Naive thymus-derived CD4-positive, alpha-beta T cell (primary cell): ENCODE data around the gene ARHGAP19. TPM values are rescaled to one million over a fixed set of nuclear protein-coding genes. Genes with fewer than 3 reads are reported as not detected.
A peak's percentile ranks its signal among the peaks of the same experiment; 100 is the strongest.

ENCODE experiments used
- ATAC-seq: fragments of 150-1000 bp; cut with Tn5 transposase; 2 replicates; pipeline ENCODE4 v1.10.0; 2021; ENCODE audit warnings: mild to moderate bottlenecking, moderate library complexity
- CTCF ChIA-PET: fragments of 350-600 bp; sonication (Branson Sonifier 250); formaldehyde crosslinking; loops from one replicate; lab custom pipeline; 2021; ENCODE audit warnings: antibody characterized with exemption; lab: Charles Lee
- POLR2A ChIA-PET: fragments of 350-600 bp; sonication (Branson Sonifier 250); formaldehyde crosslinking; loops from one replicate; lab custom pipeline; 2021; ENCODE audit warnings: antibody characterized with exemption, inconsistent platforms; lab: Charles Lee
- DNase-seq, 9 donors: peaks; one replicate each; pipeline versions ENCODE4 v3.0.0 to v3.0.0-alpha.2; 2020 to 2022; ENCODE audit warnings: mixed read lengths in 1 of 9
- H3K27ac ChIP-seq: one replicate; pipeline ENCODE4 v1.7.0; 2013; ENCODE audit warnings: mild to moderate bottlenecking, low read depth, low read length, moderate library complexity
- H3K27me3 ChIP-seq, 2 donors: one replicate each; pipeline ENCODE4 v1.7.0; 2013; ENCODE audit warnings: low read length in 2 of 2, mild to moderate bottlenecking in 2 of 2, moderate library complexity in 2 of 2; ENCODE audit not compliant: control insufficient read depth in 2 of 2, insufficient read depth in 2 of 2
- H3K36me3 ChIP-seq, 3 experiments: 1 replicate in 2 of 3; 2 replicates in 1 of 3; pipeline ENCODE4 v1.7.0; 2013; ENCODE audit warnings: low read length in 3 of 3, mild to moderate bottlenecking in 3 of 3, moderate library complexity in 1 of 3; ENCODE audit not compliant: insufficient read depth in 3 of 3, control insufficient read depth in 2 of 3
- H3K4me1 ChIP-seq, 2 donors: one replicate each; pipeline ENCODE4 v1.7.0; 2013; ENCODE audit warnings: low read length in 2 of 2, mild to moderate bottlenecking in 2 of 2, moderate library complexity in 1 of 2; ENCODE audit not compliant: control insufficient read depth in 2 of 2, insufficient read depth in 2 of 2
- H3K4me3 ChIP-seq: 2 replicates; pipeline ENCODE4 v1.7.0; 2013; ENCODE audit warnings: mild to moderate bottlenecking, low read length
- H3K9me3 ChIP-seq, 3 experiments: 1 replicate in 2 of 3; 2 replicates in 1 of 3; pipeline ENCODE4 v1.7.0; 2013; ENCODE audit warnings: low read length in 3 of 3; ENCODE audit not compliant: control insufficient read depth in 2 of 3
- H3K27ac Mint-ChIP-seq, 9 donors: one replicate each; pipeline ENCODE4 v1.8.0; 2020 to 2022; ENCODE audit warnings: mixed read lengths in 9 of 9, mild to moderate bottlenecking in 8 of 9, moderate library complexity in 5 of 9, inconsistent platforms in 2 of 9
- H3K27me3 Mint-ChIP-seq, 5 donors: one replicate each; pipeline ENCODE4 v1.8.0; 2021 to 2022; ENCODE audit warnings: mixed read lengths in 5 of 5, mild to moderate bottlenecking in 1 of 5
- H3K36me3 Mint-ChIP-seq, 5 donors: one replicate each; pipeline ENCODE4 v1.8.0; 2020 to 2022; ENCODE audit warnings: mixed read lengths in 5 of 5, mild to moderate bottlenecking in 3 of 5, inconsistent platforms in 1 of 5
- H3K4me1 Mint-ChIP-seq, 7 donors: one replicate each; pipeline ENCODE4 v1.8.0; 2020 to 2022; ENCODE audit warnings: mixed read lengths in 7 of 7, mild to moderate bottlenecking in 3 of 7, inconsistent platforms in 1 of 7
- H3K4me3 Mint-ChIP-seq, 10 donors: one replicate each; pipeline ENCODE4 v1.8.0; 2020 to 2022; ENCODE audit warnings: mild to moderate bottlenecking in 10 of 10, mixed read lengths in 10 of 10, moderate library complexity in 6 of 10, inconsistent platforms in 2 of 10
- H3K9me3 Mint-ChIP-seq, 11 donors: one replicate each; pipeline ENCODE4 v1.8.0; 2020 to 2022; ENCODE audit warnings: mixed read lengths in 11 of 11, mild to moderate bottlenecking in 4 of 11, inconsistent platforms in 1 of 11, moderate library complexity in 1 of 11
- intact Hi-C, 2 donors: fragments of 100-400 bp; cut with micrococcal nuclease; formaldehyde crosslinking; loops; one replicate each; pipeline ENCODE4 v1.15.1; 2023
- polyA plus RNA-seq, 2 donors: library from polyadenylated mRNA; unstranded; fragments of 300-500 nt; fragmentation: Illumina TruSeq; gene quantifications; one replicate each; pipeline ENCODE4 v1.2.3, GENCODE V29; 2021
- total RNA-seq, 6 experiments: library from RNA in 5 of 6; stranded (reverse) in 5 of 6; gene quantifications; 1 replicate in 5 of 6; 2 replicates in 1 of 6; pipeline ENCODE4 v1.2.3 and lab custom pipeline; 2021 to 2026

ARHGAP19 gene
- total and polyA plus RNA-seq, 7 experiments from 2014 or later = 5.7 to 40.1 (median 14.8) TPM

- DNase-seq = no peak
- Mint-ChIP-seq H3K27me3 (no peaks in the 10 kb centered on the region), H3K36me3 (no peaks in the 10 kb centered on the region), H3K9me3 (no peaks in the 10 kb centered on the region), H3K4me3 (no peak overlapping the region), H3K4me1 (peaks cover 0 to 22% (median 17%) of the 10 kb centered on the region in 7 donors), H3K27ac (peak overlapping the region in 4 of 9 donors; percentile 8 to 59 (median 27))
- Histone ChIP-seq H3K9me3 (no peaks in the 10 kb centered on the region), H3K36me3 (no peaks in the 10 kb centered on the region), H3K4me3 (no peak overlapping the region), H3K4me1 (no peaks in the 10 kb centered on the region), H3K27ac (no peak overlapping the region), H3K27me3 (no peaks in the 10 kb centered on the region)
- intact Hi-C loops = loop anchor here (2.0 to 5.0 kb wide), 8 partner anchors 14 to 123 kb away; partner anchors contain the start of genes RRP12 (in 2 of the 2), ARHGAP19 (in 1 of the 2) and FRAT2 (in 1 of the 2)
- POLR2A ChIA-PET = interaction anchor here (1.0 to 2.4 kb wide), 4 partner anchors 11 to 54 kb away, joined by 3 to 20 read pairs (median 5); partner anchors contain the start of genes FRAT1 and FRAT2
- CTCF ChIA-PET = interaction anchor here (0.6 to 5.5 kb wide), 21 partner anchors 12 to 545 kb away, joined by 3 to 83 read pairs (median 5); partner anchors contain the start of genes FRAT1 and RRP12
- ATAC-seq = no peak
Measured at GRCh38 chr10:97279121-97279815, 13.2 kb downstream of the ARHGAP19 start.

- ChIA-PET CTCF (interaction anchor here (0.6 to 5.5 kb wide), 22 partner anchors 11 to 546 kb away, joined by 3 to 83 read pairs (median 5); partner anchors contain the start of genes FRAT1 and RRP12), POLR2A (interaction anchor here (1.0 to 2.4 kb wide), 4 partner anchors 10 to 55 kb away, joined by 3 to 20 read pairs (median 5); partner anchors contain the start of genes FRAT1 and FRAT2)
- Histone ChIP-seq H3K9me3 (no peaks in the 10 kb centered on the region), H3K27me3 (no peaks in the 10 kb centered on the region), H3K4me3 (no peak overlapping the region), H3K4me1 (no peaks in the 10 kb centered on the region), H3K36me3 (no peaks in the 10 kb centered on the region), H3K27ac (no peak overlapping the region)
- Mint-ChIP-seq H3K27ac (peak overlapping the region in 3 of 9 donors; percentile 21 to 59 (median 43)), H3K4me3 (no peak overlapping the region), H3K27me3 (no peaks in the 10 kb centered on the region), H3K4me1 (peaks cover 0 to 22% (median 17%) of the 10 kb centered on the region in 7 donors), H3K9me3 (no peaks in the 10 kb centered on the region), H3K36me3 (no peaks in the 10 kb centered on the region)
- DNase-seq = peak in 7 of 9 donors; percentile 18 to 65 (median 55)
- peak; percentile 91 for ATAC-seq
- intact Hi-C loops = loop anchor here (2.0 to 5.0 kb wide), 8 partner anchors 14 to 124 kb away; partner anchors contain the start of genes RRP12 (in 2 of the 2), ARHGAP19 (in 1 of the 2) and FRAT2 (in 1 of the 2)
Measured at GRCh38 chr10:97278491-97278989, 13.9 kb downstream of the ARHGAP19 start.

GRCh38 chr10:97277551-97277950 lies 14.9 kb downstream of the ARHGAP19 start:
- no peak for ATAC-seq
- intact Hi-C loops = loop anchor here in 1 of 2 donors (5.0 kb wide), 2 partner anchors 55 to 125 kb away; partner anchors contain the start of genes FRAT2 and RRP12
- POLR2A ChIA-PET = interaction anchor here (2.4 kb wide), 1 partner anchor 56 kb away, joined by 20 read pairs; the partner anchor contains the start of gene FRAT2

GRCh38 chr10:97274828-97275227 lies 17.6 kb downstream of the ARHGAP19 start:
- Mint-ChIP-seq H3K36me3 (peaks cover 0 to 4% (median 0%) of the 10 kb centered on the region in 5 donors), H3K4me1 (peaks cover 4 to 11% (median 6%) of the 10 kb centered on the region in 7 donors), H3K27me3 (no peaks in the 10 kb centered on the region), H3K9me3 (no peaks in the 10 kb centered on the region), H3K27ac (no peak overlapping the region), H3K4me3 (no peak overlapping the region)
- no peak overlapping the region for H3K4me3 ChIP-seq
- H3K27ac ChIP-seq = no peak overlapping the region
- ATAC-seq = no peak
- POLR2A ChIA-PET = interaction anchor here (0.9 to 1.1 kb wide), 2 partner anchors 8 to 45 kb away, joined by 3 to 4 read pairs; partner anchors contain the start of gene FRAT1
- intact Hi-C loops = loop anchor here in 1 of 2 donors (5.0 kb wide), 2 partner anchors 57 to 127 kb away; partner anchors contain the start of genes FRAT2 and RRP12
- no peaks in the 10 kb centered on the region for H3K4me1 ChIP-seq
- CTCF ChIA-PET = interaction anchor here (1.0 to 2.6 kb wide), 3 partner anchors 9 to 84 kb away, joined by 3 to 13 read pairs (median 8); no protein-coding TSS in a partner anchor
- DNase-seq = no peak
- no peaks in the 10 kb centered on the region for H3K27me3 ChIP-seq
- H3K9me3 ChIP-seq = no peaks in the 10 kb centered on the region
- no peaks in the 10 kb centered on the region for H3K36me3 ChIP-seq

More at GRCh38 chr10:97277551-97277950, 14.9 kb downstream of the ARHGAP19 start:
- H3K27ac Mint-ChIP-seq = no peak overlapping the region
- no peaks in the 10 kb centered on the region for H3K27me3 ChIP-seq
- H3K4me3 ChIP-seq = no peak overlapping the region
- peaks cover 0 to 22% (median 17%) of the 10 kb centered on the region in 7 donors for H3K4me1 Mint-ChIP-seq
- no peak for DNase-seq
- H3K9me3 ChIP-seq = no peaks in the 10 kb centered on the region
- no peak overlapping the region for H3K27ac ChIP-seq
- H3K36me3 Mint-ChIP-seq = no peaks in the 10 kb centered on the region
- CTCF ChIA-PET = interaction anchor here (1.1 to 5.5 kb wide), 5 partner anchors 11 to 79 kb away, joined by 3 to 83 read pairs (median 12); partner anchors contain the start of gene FRAT1
- no peaks in the 10 kb centered on the region for H3K27me3 Mint-ChIP-seq
- H3K36me3 ChIP-seq = no peaks in the 10 kb centered on the region
- H3K4me1 ChIP-seq = no peaks in the 10 kb centered on the region
- H3K9me3 Mint-ChIP-seq = no peaks in the 10 kb centered on the region
- no peak overlapping the region for H3K4me3 Mint-ChIP-seq

GRCh38 chr10:97273700-97274099 lies 18.7 kb downstream of the ARHGAP19 start:
- DNase-seq = no peak
- Histone ChIP-seq H3K36me3 (no peaks in the 10 kb centered on the region), H3K4me1 (no peaks in the 10 kb centered on the region), H3K4me3 (no peak overlapping the region), H3K27me3 (no peaks in the 10 kb centered on the region), H3K9me3 (no peaks in the 10 kb centered on the region), H3K27ac (no peak overlapping the region)
- no peak overlapping the region for H3K4me3 Mint-ChIP-seq
- CTCF ChIA-PET = interaction anchor here (0.5 to 2.6 kb wide), 5 partner anchors 10 to 85 kb away, joined by 3 to 13 read pairs (median 3); partner anchors contain the start of gene FRAT2
- H3K27ac Mint-ChIP-seq = no peak overlapping the region
- intact Hi-C loops = no loop called here
- peaks cover 2 to 12% (median 4%) of the 10 kb centered on the region in 7 donors for H3K4me1 Mint-ChIP-seq
- peaks cover 0 to 4% (median 0%) of the 10 kb centered on the region in 5 donors for H3K36me3 Mint-ChIP-seq
- no peaks in the 10 kb centered on the region for H3K27me3 Mint-ChIP-seq
- POLR2A ChIA-PET = interaction anchor here (0.9 kb wide), 1 partner anchor 10 kb away, joined by 4 read pairs; no protein-coding TSS in a partner anchor
- no peaks in the 10 kb centered on the region for H3K9me3 Mint-ChIP-seq
- no peak for ATAC-seq
